Naive B cell (primary cell): ENCODE data around the gene MSTN. TPM values are rescaled to one million over a fixed set of nuclear protein-coding genes. Genes with fewer than 3 reads are reported as not detected.

Experiments
- ATAC-seq, 2 donors: fragments of 150-1000 bp; cut with Tn5 transposase; 2 replicates each; pipeline ENCODE4 v1.10.0; 2021; ENCODE audit warnings: low read depth in 2 of 2, mild to moderate bottlenecking in 2 of 2, moderate library complexity in 2 of 2
- DNase-seq: peaks from one replicate; pipeline ENCODE4 v3.0.0; 2022
- H3K27ac Mint-ChIP-seq, 6 donors: one replicate each; pipeline ENCODE4 v1.8.0; 2020 to 2022; ENCODE audit warnings: mild to moderate bottlenecking in 6 of 6, mixed read lengths in 6 of 6, moderate library complexity in 5 of 6, inconsistent platforms in 2 of 6
- H3K27me3 Mint-ChIP-seq, 3 donors: one replicate each; pipeline ENCODE4 v1.8.0; 2021 to 2022; ENCODE audit warnings: mixed read lengths in 3 of 3, mild to moderate bottlenecking in 1 of 3
- H3K36me3 Mint-ChIP-seq, 2 donors: one replicate each; pipeline ENCODE4 v1.8.0; 2020 to 2022; ENCODE audit warnings: mixed read lengths in 2 of 2, inconsistent platforms in 1 of 2, mild to moderate bottlenecking in 1 of 2
- H3K4me1 Mint-ChIP-seq, 3 donors: one replicate each; pipeline ENCODE4 v1.8.0; 2020 to 2022; ENCODE audit warnings: mixed read lengths in 3 of 3, inconsistent platforms in 1 of 3, mild to moderate bottlenecking in 1 of 3, moderate library complexity in 1 of 3
- H3K4me3 Mint-ChIP-seq, 8 donors: one replicate each; pipeline ENCODE4 v1.8.0; 2020 to 2022; ENCODE audit warnings: mild to moderate bottlenecking in 8 of 8, mixed read lengths in 8 of 8, moderate library complexity in 8 of 8, inconsistent platforms in 2 of 8
- H3K9me3 Mint-ChIP-seq, 7 donors: one replicate each; pipeline ENCODE4 v1.8.0; 2020 to 2022; ENCODE audit warnings: mixed read lengths in 7 of 7, mild to moderate bottlenecking in 5 of 7, inconsistent platforms in 2 of 7, moderate library complexity in 1 of 7
- polyA plus RNA-seq, 6 donors: library from polyadenylated mRNA; unstranded; fragments of 300-500 nt; fragmentation: Illumina TruSeq; gene quantifications; one replicate each; pipeline ENCODE4 v1.2.3, GENCODE V29; 2021; ENCODE audit warnings: low read depth in 6 of 6

The MSTN gene
- not detected for polyA plus RNA-seq

DNA sequence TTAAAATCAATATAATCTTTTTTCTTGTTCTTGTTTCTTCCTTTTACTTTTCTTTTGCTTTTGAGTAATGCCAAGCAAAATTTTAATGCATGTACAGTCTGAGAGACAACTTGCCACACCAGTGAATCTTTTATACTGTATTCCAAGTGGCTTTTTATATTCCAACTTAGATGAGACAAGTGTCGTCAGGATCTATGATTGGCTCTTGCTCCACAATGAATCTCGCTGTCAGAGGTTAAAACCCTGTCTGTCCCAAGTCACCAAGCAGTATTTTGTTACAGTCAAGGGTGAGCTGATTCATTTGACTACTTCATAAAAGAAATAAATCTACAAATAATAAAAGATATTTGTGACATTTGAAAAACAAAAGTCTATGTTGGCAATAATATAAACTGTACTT lies at the start of gene MSTN:
MSTN (minus strand) TSS at position 129 of the 400 bp plus-strand sequence. CDS start 133 bp downstream, outside the sequence.
- Mint-ChIP-seq H3K36me3 (no peaks in the 10 kb centered on the region), H3K27me3 (no peaks in the 10 kb centered on the region), H3K4me1 (peaks cover 0 to 1% (median 0%) of the 10 kb centered on the region in 3 donors)

DNA sequence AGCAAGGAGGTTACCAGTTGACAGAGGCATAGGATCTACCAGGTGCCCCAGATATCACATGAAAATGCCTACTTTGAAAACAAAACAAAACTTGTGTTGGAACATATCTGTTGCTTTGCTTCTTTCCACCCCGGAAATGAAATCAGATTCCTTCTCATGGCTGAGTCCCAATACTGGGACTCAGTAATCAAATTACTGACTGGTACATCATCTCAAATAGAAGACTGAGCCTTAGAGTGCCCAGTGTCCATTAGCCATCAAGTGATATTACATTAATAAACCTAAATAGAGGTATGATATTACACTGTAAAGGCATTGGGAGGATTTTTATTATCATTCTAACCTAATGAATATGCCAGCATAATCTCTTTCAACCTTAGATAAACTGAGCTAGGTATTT lies 48.6 kb upstream of the MSTN start:
- H3K4me1 Mint-ChIP-seq: no peaks in the 10 kb centered on the region
- H3K36me3 Mint-ChIP-seq: no peaks in the 10 kb centered on the region
- ATAC-seq (no peak), DNase-seq (no peak)
- no peak overlapping the region for H3K27ac Mint-ChIP-seq
- H3K9me3 Mint-ChIP-seq: peaks cover 0 to 9% (median 0%) of the 10 kb centered on the region in 7 donors
- no peak overlapping the region for H3K4me3 Mint-ChIP-seq
- no peaks in the 10 kb centered on the region for H3K27me3 Mint-ChIP-seq

More for the DNA sequence above, at the start of gene MSTN:
- DNase-seq (no peak), ATAC-seq (no peak)
- Mint-ChIP-seq H3K9me3 (no peaks in the 10 kb centered on the region), H3K4me3 (no peak within 1 kb of the TSS), H3K27ac (no peak within 1 kb of the TSS)

DNA sequence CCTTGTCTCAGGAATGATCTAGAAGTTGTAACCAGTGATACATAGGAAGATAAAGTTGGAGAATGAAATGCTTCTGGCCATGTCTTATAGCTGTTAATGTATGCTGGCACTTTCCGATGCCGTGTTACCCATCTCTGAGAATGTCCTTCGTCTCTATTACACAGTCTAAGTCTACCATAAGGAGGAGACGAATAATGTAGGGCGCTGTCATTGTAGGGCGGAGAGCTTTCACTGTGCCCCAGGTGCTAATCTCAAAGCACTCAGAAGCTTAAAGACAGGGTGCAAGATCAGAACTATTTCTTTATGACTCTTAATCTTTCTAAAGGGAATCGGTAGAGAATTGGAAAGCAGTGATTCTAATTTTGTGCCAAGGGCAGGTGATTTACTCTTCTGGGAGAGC lies 48.2 kb upstream of the MSTN start:
- Mint-ChIP-seq H3K4me3 (no peak overlapping the region), H3K27ac (peak overlapping the region in 1 of 6 donors; percentile 0), H3K9me3 (peaks cover 0 to 7% (median 0%) of the 10 kb centered on the region in 7 donors), H3K36me3 (no peaks in the 10 kb centered on the region), H3K27me3 (no peaks in the 10 kb centered on the region), H3K4me1 (no peaks in the 10 kb centered on the region)
- ATAC-seq (no peak), DNase-seq (no peak)

GRCh38 chr2:190110131-190110530 lies 47.6 kb upstream of the MSTN start:
- H3K36me3 Mint-ChIP-seq: no peaks in the 10 kb centered on the region
- no peak for DNase-seq
- no peak overlapping the region for H3K27ac Mint-ChIP-seq

DNA sequence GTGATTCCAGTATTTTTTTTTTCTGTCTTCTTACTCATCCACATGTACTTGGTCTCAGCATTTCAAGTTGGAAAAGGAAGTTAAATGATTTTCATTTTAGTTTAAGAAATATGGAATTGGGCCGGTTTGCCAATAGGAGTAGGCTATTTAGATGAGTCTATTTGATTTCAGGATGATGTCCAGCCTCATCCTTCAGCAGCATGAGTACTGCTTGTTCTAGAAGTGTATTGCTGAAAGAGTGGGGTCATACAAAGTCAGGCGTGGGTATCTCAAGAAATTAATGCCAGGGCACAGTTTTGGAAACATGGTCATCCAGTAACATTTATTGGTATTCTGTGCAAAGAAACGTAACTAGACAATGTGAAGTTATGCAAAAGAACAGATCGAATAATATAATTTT lies 44.9 kb upstream of the MSTN start:
- H3K36me3 Mint-ChIP-seq: no peaks in the 10 kb centered on the region
- H3K27ac Mint-ChIP-seq: no peak overlapping the region
- no peak for ATAC-seq

More at GRCh38 chr2:190110131-190110530, 47.6 kb upstream of the MSTN start:
- Mint-ChIP-seq H3K27me3 (no peaks in the 10 kb centered on the region), H3K4me1 (no peaks in the 10 kb centered on the region), H3K9me3 (peaks cover 0 to 4% (median 0%) of the 10 kb centered on the region in 7 donors), H3K4me3 (no peak overlapping the region)
- ATAC-seq: no peak

DNA sequence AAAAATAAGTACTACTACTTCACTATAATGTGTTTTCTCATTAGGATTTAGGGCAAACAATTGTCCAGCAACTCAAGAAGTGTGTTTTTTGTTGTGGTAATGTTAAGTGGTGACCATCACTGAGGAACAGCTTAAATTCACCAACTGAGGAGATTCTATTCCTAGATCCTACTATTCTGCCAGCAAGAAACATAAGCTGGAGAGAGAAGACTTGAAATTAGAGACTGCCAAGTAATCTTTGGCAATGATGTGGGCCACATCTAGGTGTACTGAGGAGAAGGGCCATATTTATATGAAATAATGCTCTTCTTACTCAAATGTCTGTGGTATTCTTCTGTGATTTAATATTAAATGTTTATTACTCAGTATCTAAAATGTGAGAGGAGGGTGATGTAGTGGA lies 44.3 kb upstream of the MSTN start:
- DNase-seq (no peak), ATAC-seq (no peak)
- no peaks in the 10 kb centered on the region for H3K4me1 Mint-ChIP-seq
- H3K27ac Mint-ChIP-seq: no peak overlapping the region
- H3K9me3 Mint-ChIP-seq: peaks cover 0 to 5% (median 3%) of the 10 kb centered on the region in 7 donors
- peaks cover 0 to 2% of the 10 kb centered on the region in 2 donors for H3K36me3 Mint-ChIP-seq
- no peak overlapping the region for H3K4me3 Mint-ChIP-seq
- no peaks in the 10 kb centered on the region for H3K27me3 Mint-ChIP-seq

More for the DNA sequence above, 44.9 kb upstream of the MSTN start:
- no peak for DNase-seq
- Mint-ChIP-seq H3K9me3 (no peaks in the 10 kb centered on the region), H3K4me1 (no peaks in the 10 kb centered on the region), H3K4me3 (no peak overlapping the region), H3K27me3 (no peaks in the 10 kb centered on the region)

GRCh38 chr2:190105554-190105953 lies 43.0 kb upstream of the MSTN start:
- peaks cover 0 to 4% of the 10 kb centered on the region in 2 donors for H3K36me3 Mint-ChIP-seq
- peaks cover 0 to 10% (median 5%) of the 10 kb centered on the region in 7 donors for H3K9me3 Mint-ChIP-seq
- no peaks in the 10 kb centered on the region for H3K27me3 Mint-ChIP-seq
- H3K4me1 Mint-ChIP-seq: no peaks in the 10 kb centered on the region
- peak overlapping the region in 2 of 6 donors; percentile 8 to 26 for H3K27ac Mint-ChIP-seq
- no peak overlapping the region for H3K4me3 Mint-ChIP-seq
- ATAC-seq: no peak
- no peak for DNase-seq

DNA sequence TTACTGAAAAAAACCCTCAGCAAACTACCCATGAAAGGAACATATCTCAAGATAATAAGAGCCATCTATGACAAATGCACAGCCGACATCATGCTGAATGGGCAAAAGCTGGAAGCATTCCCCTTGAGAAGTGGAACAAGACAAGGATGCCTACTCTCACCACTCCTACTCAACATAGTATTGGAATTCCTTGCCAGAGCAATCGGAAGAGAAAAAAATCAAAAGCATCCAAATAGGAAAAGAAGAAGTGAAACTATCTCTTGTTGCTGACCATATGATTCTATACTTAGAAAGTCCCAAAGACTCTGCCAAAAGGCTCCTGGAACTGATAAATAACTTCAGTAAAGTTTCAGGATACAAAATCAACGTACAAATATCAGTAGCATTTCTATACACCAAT lies 40.6 kb upstream of the MSTN start:
- Mint-ChIP-seq H3K36me3 (peaks cover 0 to 4% of the 10 kb centered on the region in 2 donors), H3K27me3 (no peaks in the 10 kb centered on the region), H3K4me1 (no peaks in the 10 kb centered on the region), H3K4me3 (no peak overlapping the region), H3K9me3 (peaks cover 0 to 10% (median 6%) of the 10 kb centered on the region in 7 donors), H3K27ac (peak overlapping the region in 1 of 6 donors; percentile 64)
- DNase-seq (no peak), ATAC-seq (no peak)

DNA sequence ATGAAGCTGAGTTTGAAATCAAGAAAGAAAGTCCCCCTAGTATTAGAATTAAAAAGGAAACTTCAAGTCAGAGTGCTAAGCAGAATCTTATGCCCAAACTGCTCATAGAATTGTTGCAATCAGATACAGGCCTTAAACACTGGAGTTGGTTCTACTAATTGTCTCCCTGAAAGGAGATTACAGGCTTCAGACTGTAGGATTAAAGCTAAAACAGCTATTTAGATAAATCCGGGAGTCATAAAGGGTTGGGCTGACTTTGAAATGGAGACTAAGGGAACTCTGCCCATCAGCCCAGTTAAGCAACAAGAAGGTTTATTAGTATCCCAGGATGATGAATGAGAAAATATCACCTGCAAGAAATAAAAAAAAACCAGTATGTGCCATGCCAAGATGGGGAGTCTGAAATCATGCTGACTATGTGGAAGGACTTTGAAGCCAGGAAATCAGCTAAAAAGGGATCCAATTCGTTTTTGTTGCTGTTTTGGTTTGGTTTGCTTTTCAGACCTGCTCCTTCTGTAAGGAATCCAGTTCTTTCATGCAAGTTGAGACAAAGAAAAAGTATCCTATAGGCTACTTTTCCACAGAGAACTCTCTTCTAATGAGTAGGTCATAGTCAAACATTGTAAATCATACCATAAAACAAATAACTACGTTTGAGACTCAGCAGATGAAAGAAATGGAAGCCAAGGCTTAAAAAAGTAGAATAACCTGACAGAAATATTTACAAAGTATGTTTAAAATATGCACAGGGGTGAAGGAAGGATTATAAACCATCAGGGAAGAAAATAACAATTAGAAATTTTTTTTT lies 37.6 kb upstream of the MSTN start:
- H3K27ac Mint-ChIP-seq: no peak overlapping the region
- H3K4me3 Mint-ChIP-seq: no peak overlapping the region
- H3K4me1 Mint-ChIP-seq: no peaks in the 10 kb centered on the region

GRCh38 chr2:190098851-190099250 lies 36.3 kb upstream of the MSTN start:
- no peak for DNase-seq
- peak overlapping the region in 1 of 6 donors; percentile 6 for H3K27ac Mint-ChIP-seq

More for the DNA sequence above, 37.6 kb upstream of the MSTN start:
- peaks cover 0 to 10% (median 6%) of the 10 kb centered on the region in 7 donors for H3K9me3 Mint-ChIP-seq
- H3K27me3 Mint-ChIP-seq: no peaks in the 10 kb centered on the region
- ATAC-seq (no peak), DNase-seq (no peak)
- H3K36me3 Mint-ChIP-seq: peaks cover 0 to 4% of the 10 kb centered on the region in 2 donors

GRCh38 chr2:190097115-190097514 lies 34.6 kb upstream of the MSTN start:
- ATAC-seq (no peak), DNase-seq (no peak)
- Mint-ChIP-seq H3K4me1 (no peaks in the 10 kb centered on the region), H3K27me3 (no peaks in the 10 kb centered on the region), H3K4me3 (no peak overlapping the region), H3K9me3 (peaks cover 0 to 9% (median 5%) of the 10 kb centered on the region in 7 donors), H3K27ac (no peak overlapping the region), H3K36me3 (peaks cover 0 to 4% of the 10 kb centered on the region in 2 donors)

More at GRCh38 chr2:190098851-190099250, 36.3 kb upstream of the MSTN start:
- peaks cover 0 to 10% (median 6%) of the 10 kb centered on the region in 7 donors for H3K9me3 Mint-ChIP-seq
- no peak for ATAC-seq
- no peaks in the 10 kb centered on the region for H3K4me1 Mint-ChIP-seq
- H3K4me3 Mint-ChIP-seq: no peak overlapping the region
- no peaks in the 10 kb centered on the region for H3K27me3 Mint-ChIP-seq
- H3K36me3 Mint-ChIP-seq: peaks cover 0 to 4% of the 10 kb centered on the region in 2 donors

DNA sequence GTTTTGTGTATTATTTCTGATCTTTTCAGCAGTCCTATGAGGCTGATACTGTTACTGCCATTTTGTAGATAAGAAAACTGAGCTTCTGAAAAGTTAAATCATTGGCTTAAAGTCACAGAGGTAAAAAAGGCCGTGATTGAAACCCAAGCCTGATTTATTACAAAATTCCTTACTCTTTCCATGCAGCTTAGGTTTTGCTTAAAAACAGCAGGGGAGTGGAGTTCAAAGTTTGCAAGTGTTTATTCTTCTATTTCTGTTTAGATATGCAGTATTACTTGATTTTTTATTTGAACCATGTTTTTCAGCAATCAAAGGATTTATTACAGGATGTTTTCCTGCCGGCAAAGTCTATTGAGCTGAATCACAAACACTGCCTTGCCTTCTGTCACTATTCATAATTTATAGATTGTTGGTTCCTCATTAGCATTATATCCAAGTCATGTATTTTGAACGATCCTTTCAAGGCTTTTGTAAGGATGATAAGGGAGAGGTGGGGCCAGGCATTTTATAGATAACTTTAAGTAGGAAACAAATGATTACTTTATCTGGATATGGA lies 31.9 kb upstream of the MSTN start:
- no peak for ATAC-seq

GRCh38 chr2:190093793-190094192 lies 31.3 kb upstream of the MSTN start:
- ATAC-seq (no peak), DNase-seq (no peak)
- H3K4me1 Mint-ChIP-seq: no peaks in the 10 kb centered on the region
- H3K9me3 Mint-ChIP-seq: peaks cover 0 to 3% (median 0%) of the 10 kb centered on the region in 7 donors
- H3K4me3 Mint-ChIP-seq: no peak overlapping the region
- H3K36me3 Mint-ChIP-seq: no peaks in the 10 kb centered on the region
- H3K27me3 Mint-ChIP-seq: no peaks in the 10 kb centered on the region
- no peak overlapping the region for H3K27ac Mint-ChIP-seq

More for the DNA sequence above, 31.9 kb upstream of the MSTN start:
- no peak for DNase-seq
- no peaks in the 10 kb centered on the region for H3K36me3 Mint-ChIP-seq
- no peak overlapping the region for H3K4me3 Mint-ChIP-seq
- H3K27me3 Mint-ChIP-seq: no peaks in the 10 kb centered on the region
- no peaks in the 10 kb centered on the region for H3K4me1 Mint-ChIP-seq
- peaks cover 0 to 4% (median 0%) of the 10 kb centered on the region in 7 donors for H3K9me3 Mint-ChIP-seq
- H3K27ac Mint-ChIP-seq: no peak overlapping the region

DNA sequence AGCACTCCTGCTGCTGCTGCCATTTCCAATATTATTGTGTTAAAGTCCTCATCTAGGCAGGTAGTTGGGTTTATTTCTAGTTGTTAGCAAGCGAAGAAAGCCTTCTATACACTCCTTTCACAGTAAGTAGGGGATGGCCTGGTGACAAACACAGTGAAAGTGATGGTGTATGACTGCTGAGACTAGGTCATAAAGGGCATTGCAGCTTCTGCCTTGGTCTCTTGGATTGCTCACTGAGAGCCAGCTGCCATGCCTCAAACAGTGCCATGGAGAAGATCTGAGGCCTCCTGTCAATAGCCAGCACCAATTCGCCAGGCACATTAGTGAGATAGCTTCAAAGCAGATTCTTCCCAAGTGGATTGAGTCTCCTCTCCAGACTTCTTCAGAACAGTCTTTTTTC lies 27.6 kb upstream of the MSTN start:
- DNase-seq: no peak

More for the DNA sequence above, 27.6 kb upstream of the MSTN start:
- no peak overlapping the region for H3K4me3 Mint-ChIP-seq
- H3K27ac Mint-ChIP-seq: no peak overlapping the region
- no peaks in the 10 kb centered on the region for H3K27me3 Mint-ChIP-seq
- H3K9me3 Mint-ChIP-seq: no peaks in the 10 kb centered on the region
- ATAC-seq: no peak
- no peaks in the 10 kb centered on the region for H3K4me1 Mint-ChIP-seq
- H3K36me3 Mint-ChIP-seq: no peaks in the 10 kb centered on the region
